WI38 (cell line): ENCODE data around the gene GABRR2.

Experiments used
- H3K4me3 ChIP-seq: 2 replicates; pipeline ENCODE4 v1.5.1; 2011; ENCODE audit warnings: low read depth, mild to moderate bottlenecking, control low read depth, low read length
- CTCF ChIP-seq: IDR thresholded peaks from 2 replicates; pipeline ENCODE4 v1.5.1; 2012; ENCODE audit warnings: low read depth, mild to moderate bottlenecking, control low read depth, low read length

The GABRR2 gene

GRCh38 chr6:89258912-89259311 is 56.2 kb downstream of the GABRR2 start:
- no peak for TF ChIP-seq CTCF
- no peak overlapping the region for H3K4me3 ChIP-seq

DNA sequence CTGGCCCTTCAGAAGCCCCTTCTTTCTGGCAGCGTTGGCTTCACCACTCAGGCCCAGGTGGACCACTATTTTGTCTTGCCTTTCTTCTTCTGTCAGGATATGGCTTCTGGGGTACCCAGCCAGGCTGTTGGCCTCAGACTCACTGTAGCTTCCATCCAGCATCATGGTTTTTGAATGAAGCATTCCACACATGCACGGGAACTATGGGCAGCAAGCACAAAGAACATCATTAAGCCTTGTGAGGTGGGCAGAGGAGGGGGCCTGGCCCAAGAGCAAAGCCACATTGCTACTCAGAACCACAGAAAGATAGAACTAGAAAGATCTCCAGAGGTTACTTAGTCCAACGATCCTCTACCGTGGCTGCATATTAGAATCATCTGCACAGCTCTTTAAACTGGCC is 57.3 kb downstream of the GABRR2 start:
- no peak for TF ChIP-seq CTCF
- no peak overlapping the region for H3K4me3 ChIP-seq

GRCh38 chr6:89257346-89257745 is 57.8 kb downstream of the GABRR2 start:
- H3K4me3 ChIP-seq, result no peak overlapping the region
- TF ChIP-seq CTCF, result no peak

DNA sequence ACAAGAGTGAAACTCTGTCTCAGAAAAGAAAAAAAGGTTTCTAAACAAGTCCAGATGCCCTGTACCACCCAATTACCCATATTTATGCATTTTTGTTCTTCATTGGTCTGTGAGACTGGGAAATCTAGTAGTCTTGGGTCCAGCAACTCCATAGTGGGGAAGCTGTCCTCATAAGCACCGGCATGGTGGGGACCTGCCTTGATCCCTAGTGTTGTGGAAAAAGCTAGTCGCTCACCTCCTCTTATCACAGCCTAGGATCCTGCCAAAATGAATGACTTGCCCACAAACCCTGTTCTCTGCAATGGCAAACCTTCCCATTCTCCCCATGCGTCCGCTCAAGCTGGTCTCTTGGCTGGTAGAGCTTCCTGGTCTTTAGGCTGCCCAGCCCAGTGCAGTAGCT is 59.7 kb downstream of the GABRR2 start:
- TF ChIP-seq CTCF, result no peak
- H3K4me3 ChIP-seq, result no peak overlapping the region

GRCh38 chr6:89254569-89254968 is 60.5 kb downstream of the GABRR2 start:
- no peak overlapping the region for H3K4me3 ChIP-seq
- TF ChIP-seq CTCF, result no peak

- no peak for TF ChIP-seq CTCF
- no peak overlapping the region for H3K4me3 ChIP-seq
These were observed 62.2 kb downstream of the GABRR2 start for GRCh38 chr6:89252907-89253306.

DNA sequence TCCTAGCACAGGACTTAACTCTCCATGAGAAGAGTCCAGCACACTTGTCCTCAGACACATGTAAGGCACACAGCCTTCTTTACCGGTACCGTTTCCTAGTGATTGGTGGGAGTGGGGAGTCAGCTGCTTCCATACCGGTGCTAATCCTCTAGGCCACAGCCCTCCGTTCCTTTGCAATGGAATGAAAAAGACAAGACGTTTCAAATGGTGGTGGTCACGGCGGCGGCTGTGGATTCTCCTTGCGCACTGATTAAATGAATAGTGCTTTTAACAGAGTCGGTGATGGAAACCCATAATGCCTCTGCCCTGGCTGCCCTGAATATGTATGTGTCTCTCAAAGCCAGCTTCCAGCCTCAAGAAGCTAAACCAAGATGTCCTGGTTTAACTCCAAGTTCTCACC is 63.1 kb downstream of the GABRR2 start:
- H3K4me3 ChIP-seq, result no peak overlapping the region
- TF ChIP-seq CTCF, result no peak
